ENCODE measurements around the gene MROH2A.

GRCh38 chr2:233791151-233791882 lies 13.2 kb downstream of the MROH2A start:
- TF ChIP-seq CTCF (IDR thresholded peaks at IDR 0.05) (no peak), EP300 (IDR thresholded peaks at IDR 0.05) (no peak)

All from tibial nerve (tissue), 4 donors.